SHP77 (cell line): ENCODE results near the gene AFAP1.
A peak's percentile ranks its signal among the peaks of the same experiment; 100 is the strongest.

Experiments used
- DNase-seq, 2 experiments: peaks; one replicate each; lab custom pipeline; 2025; lab: John Stamatoyannopoulos, UW

AFAP1 gene, protein sequence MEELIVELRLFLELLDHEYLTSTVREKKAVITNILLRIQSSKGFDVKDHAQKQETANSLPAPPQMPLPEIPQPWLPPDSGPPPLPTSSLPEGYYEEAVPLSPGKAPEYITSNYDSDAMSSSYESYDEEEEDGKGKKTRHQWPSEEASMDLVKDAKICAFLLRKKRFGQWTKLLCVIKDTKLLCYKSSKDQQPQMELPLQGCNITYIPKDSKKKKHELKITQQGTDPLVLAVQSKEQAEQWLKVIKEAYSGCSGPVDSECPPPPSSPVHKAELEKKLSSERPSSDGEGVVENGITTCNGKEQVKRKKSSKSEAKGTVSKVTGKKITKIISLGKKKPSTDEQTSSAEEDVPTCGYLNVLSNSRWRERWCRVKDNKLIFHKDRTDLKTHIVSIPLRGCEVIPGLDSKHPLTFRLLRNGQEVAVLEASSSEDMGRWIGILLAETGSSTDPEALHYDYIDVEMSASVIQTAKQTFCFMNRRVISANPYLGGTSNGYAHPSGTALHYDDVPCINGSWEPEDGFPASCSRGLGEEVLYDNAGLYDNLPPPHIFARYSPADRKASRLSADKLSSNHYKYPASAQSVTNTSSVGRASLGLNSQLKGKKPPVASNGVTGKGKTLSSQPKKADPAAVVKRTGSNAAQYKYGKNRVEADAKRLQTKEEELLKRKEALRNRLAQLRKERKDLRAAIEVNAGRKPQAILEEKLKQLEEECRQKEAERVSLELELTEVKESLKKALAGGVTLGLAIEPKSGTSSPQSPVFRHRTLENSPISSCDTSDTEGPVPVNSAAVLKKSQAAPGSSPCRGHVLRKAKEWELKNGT

DNA sequence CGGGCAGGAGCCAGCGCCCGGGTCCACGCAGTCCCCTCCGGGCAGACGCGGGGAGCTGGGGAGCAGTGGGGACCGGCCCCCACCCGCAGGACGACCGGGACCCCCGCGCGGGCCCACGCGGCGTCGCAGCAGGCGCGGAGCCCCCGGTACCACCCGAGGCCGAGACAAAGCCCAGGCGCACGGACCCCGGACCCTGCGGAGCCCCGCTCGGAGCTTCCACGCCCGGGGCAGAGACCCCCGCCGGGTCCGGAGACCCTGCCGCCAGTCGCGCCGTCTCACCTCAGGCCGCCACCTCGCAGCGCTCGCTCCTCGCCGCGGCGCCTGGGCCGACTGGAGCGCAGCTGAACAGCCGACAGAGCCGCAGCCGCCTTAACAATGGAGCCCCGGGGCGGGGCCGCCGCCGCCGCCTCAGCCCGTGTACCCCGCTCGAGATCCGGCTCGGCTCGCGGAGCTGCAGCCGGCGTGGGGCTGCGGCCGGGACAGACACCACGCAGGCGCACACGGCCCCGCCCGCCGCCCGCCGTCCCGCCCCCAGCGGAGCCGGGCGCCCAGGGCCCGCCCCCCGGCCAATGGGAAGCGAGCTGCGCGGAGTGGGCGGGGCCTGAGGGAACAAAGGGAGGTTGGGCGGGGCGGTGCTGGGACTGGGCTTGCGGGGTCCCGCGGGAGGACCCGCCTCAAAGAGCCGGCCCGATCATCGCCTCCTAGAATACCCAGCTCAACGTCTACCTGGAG is at the start of gene AFAP1:
AFAP1 (minus strand) TSS at position 485 of the 732 bp plus-strand sequence. CDS start 67,783 bp downstream, outside the sequence.
- peak; percentile 44 to 57 for DNase-seq

- DNase-seq, result no peak
Observed at GRCh38 chr4:7988437-7988836, 48.8 kb upstream of the AFAP1 start.

- peak; percentile 20 to 50 for DNase-seq
Observed at GRCh38 chr4:7987148-7987989, 47.7 kb upstream of the AFAP1 start.

DNA sequence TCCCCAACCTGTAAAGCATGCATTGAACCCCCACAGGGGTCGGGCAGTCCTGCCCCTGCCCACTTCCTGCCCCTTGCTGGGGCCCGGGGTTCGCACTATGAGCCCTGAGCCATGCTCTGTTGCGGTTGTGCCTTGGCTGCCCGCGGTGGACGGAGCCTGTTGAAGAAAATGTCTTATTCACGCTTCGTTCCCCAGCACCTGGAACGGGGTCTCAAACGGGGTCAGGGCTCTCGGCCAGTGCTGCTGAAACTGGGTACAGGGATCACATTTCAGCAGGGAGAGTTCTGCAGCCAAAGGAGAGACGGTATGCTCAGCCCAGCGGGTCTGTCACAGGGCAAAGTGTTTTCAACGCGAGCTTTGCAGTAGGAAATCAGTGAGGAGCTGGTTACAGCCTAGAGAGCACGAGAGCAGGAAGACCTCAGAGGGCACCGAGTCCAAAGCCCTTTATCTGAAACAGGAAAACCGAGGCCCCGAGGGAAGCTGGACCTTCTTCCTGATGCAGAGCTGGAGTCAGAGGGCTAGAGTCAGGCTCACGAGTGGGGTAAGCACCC is 46.3 kb upstream of the AFAP1 start:
- no peak for DNase-seq

DNA sequence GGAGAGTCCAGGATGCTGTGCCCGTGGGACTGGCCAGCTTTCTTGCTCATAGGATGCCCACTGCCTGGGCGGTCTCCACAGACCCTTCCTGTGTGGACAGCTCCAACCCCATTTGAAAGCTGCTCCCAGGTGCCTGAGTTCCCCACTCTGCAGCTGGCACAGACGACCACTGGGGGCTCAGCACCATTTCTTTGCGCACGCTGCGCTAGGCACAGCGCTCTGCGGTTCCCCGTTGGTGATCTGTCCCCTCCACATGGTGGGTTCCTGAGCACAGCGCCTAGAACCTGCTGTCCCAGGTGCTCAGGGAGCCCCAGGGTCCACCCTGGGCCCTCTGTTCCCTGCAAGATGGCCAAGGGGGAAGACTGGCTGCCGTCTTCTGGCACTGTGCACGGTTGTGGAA is 45.4 kb upstream of the AFAP1 start:
- no peak for DNase-seq

- no peak for DNase-seq
Observed at GRCh38 chr4:7984286-7984925, 44.7 kb upstream of the AFAP1 start.

DNA sequence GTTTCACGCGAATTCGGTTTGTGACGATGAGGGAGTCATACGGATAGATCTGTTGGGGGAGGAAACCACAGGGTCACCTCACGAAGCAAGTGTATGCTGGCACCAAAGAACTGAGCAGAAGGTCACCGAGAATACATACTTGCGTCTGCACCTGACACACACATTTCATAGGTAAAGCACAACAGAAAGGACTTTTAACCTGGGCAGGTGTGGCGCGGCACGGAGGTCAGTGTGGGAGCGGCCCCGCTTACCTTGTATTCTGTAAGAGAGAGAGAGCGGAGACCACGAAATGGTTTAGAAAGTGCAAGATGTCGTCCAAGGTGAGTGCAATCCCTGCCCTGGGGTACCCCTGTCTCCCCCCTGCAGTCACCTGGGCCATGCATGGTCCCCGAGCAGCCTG is 43.6 kb upstream of the AFAP1 start:
- DNase-seq, result no peak

DNA sequence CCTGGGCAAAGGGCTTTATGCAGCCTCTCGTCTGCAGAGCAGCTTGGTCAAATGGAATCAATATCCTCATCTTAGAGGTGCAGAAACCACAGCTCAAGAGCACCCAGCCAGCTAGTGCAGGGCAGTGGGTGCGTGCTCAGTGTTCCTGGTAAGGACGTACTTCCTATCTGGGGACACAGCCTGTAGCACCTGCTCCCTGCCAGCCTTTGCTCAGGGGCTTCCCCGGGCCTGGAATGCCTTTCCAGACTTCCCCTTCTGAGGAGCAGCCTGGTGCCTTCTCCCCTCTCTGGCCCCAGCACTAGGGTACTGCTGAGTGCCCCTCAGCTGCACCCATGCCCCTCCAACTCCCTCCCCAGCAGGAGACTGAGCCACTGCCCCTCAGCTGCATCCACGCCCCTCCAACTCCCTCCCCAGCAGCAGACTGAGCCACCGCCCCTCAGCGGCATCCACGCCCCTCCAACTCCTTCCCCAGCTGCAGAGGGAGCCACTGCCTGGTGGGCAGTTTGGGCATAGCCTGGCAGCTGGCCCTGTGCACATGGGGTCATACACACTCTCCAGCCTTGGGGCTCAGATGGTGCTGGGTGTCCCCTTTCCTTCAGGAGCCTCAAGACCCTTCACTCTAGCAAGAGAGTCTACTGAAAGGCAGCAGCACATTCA is 42.2 kb upstream of the AFAP1 start:
- DNase-seq, result no peak

GRCh38 chr4:7980036-7980435 is 40.4 kb upstream of the AFAP1 start:
- DNase-seq, result no peak

GRCh38 chr4:7979652-7979968 is 39.9 kb upstream of the AFAP1 start:
- DNase-seq, result no peak

DNA sequence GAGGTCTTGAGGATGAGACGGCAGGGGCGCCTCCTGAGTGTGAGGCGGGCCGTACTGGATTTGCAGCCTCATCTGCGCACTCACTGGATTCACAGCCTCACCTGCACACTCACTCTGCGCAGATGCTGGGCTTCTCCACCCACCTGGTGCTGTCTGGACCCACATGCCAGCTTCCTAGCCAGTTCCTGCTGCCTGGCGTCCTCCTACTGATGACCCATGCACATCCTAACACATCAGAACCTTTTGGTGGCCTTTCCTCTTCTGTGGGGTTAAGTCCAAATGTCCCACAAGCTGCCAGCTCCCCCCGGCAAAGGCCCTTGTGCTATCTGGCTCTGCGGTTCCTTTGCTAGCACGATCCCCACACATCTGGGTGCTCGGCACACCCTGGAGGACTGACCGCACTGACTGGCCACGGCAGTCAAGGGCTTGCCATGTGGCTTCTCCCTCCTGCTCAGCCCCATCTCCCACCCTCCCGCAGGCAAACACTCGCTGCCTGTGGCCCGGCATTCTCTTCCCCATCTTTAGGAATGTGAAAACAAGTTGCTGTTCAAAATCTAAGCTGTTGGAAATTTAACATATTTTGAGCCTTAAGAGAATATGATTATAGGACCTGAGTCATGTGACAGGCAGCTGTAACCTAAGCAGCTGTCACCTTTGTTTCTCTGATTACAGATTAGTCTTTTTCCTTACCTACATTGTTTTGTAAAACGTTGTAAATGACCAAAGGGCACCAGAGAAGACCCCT is 39.4 kb upstream of the AFAP1 start:
- no peak for DNase-seq

DNA sequence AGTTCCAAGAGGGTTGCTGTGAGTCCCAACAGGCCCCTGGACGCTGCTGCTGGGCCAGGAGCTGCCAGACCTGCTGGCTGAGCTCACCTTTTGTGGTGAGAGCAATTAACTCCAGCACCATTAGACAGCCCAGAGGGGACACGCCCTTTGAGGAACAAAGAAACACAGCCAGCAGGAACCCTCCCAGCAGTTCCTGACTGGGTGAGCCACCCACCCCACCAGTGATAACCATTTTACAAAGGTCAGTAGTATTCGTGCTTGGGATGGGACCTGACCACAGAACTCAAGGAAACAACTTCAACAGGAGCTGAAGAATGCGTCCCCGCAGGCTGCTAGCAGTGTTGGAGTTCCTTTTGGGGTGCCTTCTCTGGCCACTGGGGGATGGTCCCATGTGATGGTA is 38.8 kb upstream of the AFAP1 start:
- no peak for DNase-seq

DNA sequence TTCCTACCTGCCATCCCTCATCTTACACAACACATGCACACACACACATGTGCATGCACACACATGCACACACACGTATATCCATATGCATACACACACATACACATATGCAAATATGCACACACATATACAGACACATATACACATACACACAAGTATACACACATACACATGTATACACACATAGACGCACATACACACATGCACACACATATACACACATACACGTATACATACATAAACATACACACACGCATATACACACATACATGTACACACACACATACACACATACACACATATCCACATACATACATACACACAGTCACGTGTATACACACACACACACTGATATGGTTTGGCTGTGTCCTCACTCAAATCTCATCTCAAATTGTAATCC is 37.0 kb upstream of the AFAP1 start:
- DNase-seq, result no peak

- no peak for DNase-seq
Observed at GRCh38 chr4:7976025-7976424, 36.4 kb upstream of the AFAP1 start.

- no peak for DNase-seq
Observed at GRCh38 chr4:7974425-7974824, 34.8 kb upstream of the AFAP1 start.

- DNase-seq, result no peak
Observed at GRCh38 chr4:7973545-7973981, 33.9 kb upstream of the AFAP1 start.

GRCh38 chr4:7971881-7972500 is 32.3 kb upstream of the AFAP1 start:
- DNase-seq, result no peak

DNA sequence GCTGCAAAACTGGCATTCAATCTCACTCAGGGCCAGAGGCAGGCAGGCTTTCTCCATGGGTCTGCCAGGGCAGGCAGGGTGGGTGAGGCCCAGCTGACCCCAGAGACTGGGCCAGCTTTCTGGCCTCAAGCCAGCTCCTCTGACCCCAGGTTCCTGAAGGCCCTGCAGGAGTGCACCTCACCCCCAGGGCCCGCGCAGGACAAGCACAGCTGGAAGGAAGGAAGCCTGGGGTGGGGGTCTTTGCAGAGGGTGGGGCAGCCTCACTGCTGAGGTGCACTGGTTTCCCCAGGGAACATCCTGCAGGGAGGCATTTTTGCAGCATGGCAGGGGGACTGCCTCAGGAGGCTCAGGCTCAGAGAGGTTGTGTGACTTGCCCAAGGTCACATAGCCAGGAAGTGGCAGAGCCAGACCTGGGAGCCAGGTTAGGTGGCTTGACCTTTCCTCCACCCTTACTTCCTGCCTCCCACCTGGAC is 31.5 kb upstream of the AFAP1 start:
- no peak for DNase-seq

DNA sequence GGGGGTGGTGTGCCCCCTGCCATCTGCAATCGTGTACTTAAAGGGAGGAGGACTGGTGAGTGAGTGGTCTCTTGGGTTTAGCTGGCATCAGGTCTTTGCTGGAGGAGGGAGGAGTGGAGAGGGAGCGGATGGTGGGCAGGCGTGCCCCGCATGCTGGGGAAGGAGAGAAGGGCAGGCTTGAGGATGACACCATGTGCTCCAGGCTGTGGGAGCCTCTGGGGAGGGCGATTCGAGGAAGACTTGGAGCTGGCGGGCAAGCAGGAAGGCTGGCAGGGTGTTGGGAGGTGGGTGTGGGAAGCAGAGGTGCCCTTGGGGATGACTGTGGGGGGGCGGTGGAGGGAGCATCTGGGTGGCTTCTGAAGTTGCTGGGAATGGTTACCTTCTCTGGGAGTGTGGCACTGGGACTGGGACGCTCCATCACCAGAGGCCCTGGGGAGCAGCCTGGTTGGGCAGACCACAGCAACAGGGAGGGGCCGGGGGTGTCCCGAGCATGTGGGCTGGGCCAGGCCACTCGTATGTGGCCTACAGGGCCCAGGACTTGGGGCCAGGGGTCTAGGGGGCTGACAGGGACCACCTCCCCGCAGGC is 30.8 kb upstream of the AFAP1 start:
- DNase-seq, result no peak
